Measurements from ENCODE around the gene LAMC1. TPM values are rescaled to one million over a fixed set of nuclear protein-coding genes. Genes with fewer than 3 reads are reported as not detected.

The LAMC1 gene
- total RNA-seq, 4 donors from 2014 or later: 130 to 315 (median 214) TPM

- Histone ChIP-seq H3K27me3 (no peaks in the 10 kb centered on the region), H3K9me3 (no peaks in the 10 kb centered on the region), H3K4me3 (no peak overlapping the region), H3K4me1 (peaks cover 0 to under 1% of the 10 kb centered on the region in 2 donors), H3K27ac (no peak overlapping the region), H3K36me3 (no peaks in the 10 kb centered on the region)
- intact Hi-C loops (cut with DNase I; ENCODE audit: low total_unique reads): no loop called here
- no peak for DNase-seq
- TF ChIP-seq CTCF (IDR thresholded peaks at IDR 0.05) (no peak), POLR2A (IDR thresholded peaks at IDR 0.05) (no peak)
These were observed 82.2 kb downstream of the LAMC1 start for GRCh38 chr1:183105449-183105848.

GRCh38 chr1:183106166-183106565 lies 82.9 kb downstream of the LAMC1 start:
- DNase-seq: no peak
- Histone ChIP-seq H3K9me3 (no peaks in the 10 kb centered on the region), H3K36me3 (no peaks in the 10 kb centered on the region), H3K4me1 (no peaks in the 10 kb centered on the region), H3K27ac (no peak overlapping the region), H3K27me3 (no peaks in the 10 kb centered on the region), H3K4me3 (no peak overlapping the region)
- intact Hi-C loops (cut with DNase I; ENCODE audit: low total_unique reads): no loop called here
- TF ChIP-seq POLR2A (IDR thresholded peaks at IDR 0.05) (no peak), CTCF (IDR thresholded peaks at IDR 0.05) (no peak)

GRCh38 chr1:183106746-183107145 lies 83.5 kb downstream of the LAMC1 start:
- no peaks in the 10 kb centered on the region for H3K27me3 ChIP-seq
- no peak overlapping the region for H3K4me3 ChIP-seq
- no peaks in the 10 kb centered on the region for H3K9me3 ChIP-seq
- no peaks in the 10 kb centered on the region for H3K4me1 ChIP-seq
- intact Hi-C loops (cut with DNase I; ENCODE audit: low total_unique reads): no loop called here
- H3K27ac ChIP-seq: no peak overlapping the region
- no peak for DNase-seq
- H3K36me3 ChIP-seq: no peaks in the 10 kb centered on the region
- TF ChIP-seq CTCF (IDR thresholded peaks at IDR 0.05) (no peak), POLR2A (IDR thresholded peaks at IDR 0.05) (no peak)

- no peaks in the 10 kb centered on the region for H3K27me3 ChIP-seq
- TF ChIP-seq POLR2A (IDR thresholded peaks at IDR 0.05) (no peak), CTCF (IDR thresholded peaks at IDR 0.05) (no peak)
- intact Hi-C loops (cut with DNase I; ENCODE audit: low total_unique reads): no loop called here
- H3K4me3 ChIP-seq: no peak overlapping the region
- H3K4me1 ChIP-seq: no peaks in the 10 kb centered on the region
- no peak for DNase-seq
- H3K27ac ChIP-seq: no peak overlapping the region
- no peaks in the 10 kb centered on the region for H3K9me3 ChIP-seq
- H3K36me3 ChIP-seq: no peaks in the 10 kb centered on the region
These were observed 87.2 kb downstream of the LAMC1 start for GRCh38 chr1:183110326-183110880.

- Histone ChIP-seq H3K4me3 (no peak overlapping the region), H3K27ac (no peak overlapping the region), H3K27me3 (no peaks in the 10 kb centered on the region), H3K4me1 (no peaks in the 10 kb centered on the region), H3K36me3 (no peaks in the 10 kb centered on the region), H3K9me3 (no peaks in the 10 kb centered on the region)
- no peak for DNase-seq
- intact Hi-C loops (cut with DNase I; ENCODE audit: low total_unique reads): no loop called here
- TF ChIP-seq POLR2A (IDR thresholded peaks at IDR 0.05): no peak
- no peak for TF ChIP-seq CTCF (IDR thresholded peaks at IDR 0.05)
These were observed 91.2 kb downstream of the LAMC1 start for GRCh38 chr1:183114441-183114840.

Data from uterus (tissue), 4 donors.